GM21447 (cell line): Measurements from ENCODE around the gene PCNP.
"Not testable (repeated sequence)": the region's sequence is repeated elsewhere in the genome, so short reads cannot be mapped to it uniquely, and the experiment has no call there.

Experiments used
- ATAC-seq: cut with Tn5 transposase; IDR thresholded peaks from one replicate; pipeline ENCODE4 v1.9.1; 2021; ENCODE audit not compliant: unreplicated experiment

PCNP gene

DNA sequence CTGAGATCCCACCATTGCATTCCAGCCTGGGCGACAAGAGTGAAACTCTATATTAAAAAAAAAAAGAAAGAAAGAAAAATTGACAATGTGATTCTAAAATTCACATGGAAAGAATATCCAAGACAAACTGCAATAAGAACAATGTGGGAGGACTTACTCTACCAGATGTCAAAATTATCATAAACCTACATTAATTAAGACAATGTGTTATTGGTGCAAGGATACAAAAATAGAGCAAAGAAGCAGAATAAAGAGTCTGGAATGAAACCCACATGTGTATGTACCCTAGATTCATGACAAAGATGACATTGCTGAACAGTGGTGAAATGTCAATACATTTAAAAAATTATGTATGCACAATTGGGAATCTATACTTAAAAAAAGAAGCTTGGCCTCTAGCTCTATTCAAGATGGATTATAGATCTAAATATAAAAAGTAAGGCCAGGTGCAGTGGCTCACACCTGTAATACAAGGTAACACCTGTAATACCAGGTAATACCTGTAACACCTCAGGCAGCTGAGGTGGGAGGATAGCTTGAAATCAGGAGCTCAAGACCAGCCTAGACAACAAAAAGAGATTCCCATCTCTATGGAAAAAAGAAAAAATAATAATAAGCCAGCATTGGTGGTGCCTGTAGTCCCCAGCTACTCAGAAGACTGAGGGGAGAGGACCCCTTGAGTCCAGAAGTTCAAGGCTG, 57.3 kb downstream of the PCNP start:
- ATAC-seq = no peak

DNA sequence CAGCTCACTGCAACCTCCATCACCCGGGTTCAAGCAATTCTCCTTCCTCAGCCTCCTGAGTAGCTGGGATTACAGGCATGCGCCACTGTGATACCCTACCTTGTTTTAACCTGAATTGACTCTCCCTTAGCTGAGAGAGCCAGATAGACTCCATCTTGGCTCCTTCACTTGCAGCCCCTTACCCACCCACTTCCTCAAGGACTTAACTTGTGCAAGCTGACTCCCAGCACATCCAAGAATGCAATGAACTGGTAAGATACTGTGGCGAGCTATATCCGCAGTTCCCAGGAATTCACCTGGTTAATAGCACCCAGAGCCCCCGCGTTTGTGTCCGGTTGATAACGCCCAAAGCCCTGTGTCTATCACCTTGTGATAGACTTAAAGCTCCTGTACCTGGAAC, 58.0 kb downstream of the PCNP start:
- ATAC-seq = not testable (repeated sequence)

DNA sequence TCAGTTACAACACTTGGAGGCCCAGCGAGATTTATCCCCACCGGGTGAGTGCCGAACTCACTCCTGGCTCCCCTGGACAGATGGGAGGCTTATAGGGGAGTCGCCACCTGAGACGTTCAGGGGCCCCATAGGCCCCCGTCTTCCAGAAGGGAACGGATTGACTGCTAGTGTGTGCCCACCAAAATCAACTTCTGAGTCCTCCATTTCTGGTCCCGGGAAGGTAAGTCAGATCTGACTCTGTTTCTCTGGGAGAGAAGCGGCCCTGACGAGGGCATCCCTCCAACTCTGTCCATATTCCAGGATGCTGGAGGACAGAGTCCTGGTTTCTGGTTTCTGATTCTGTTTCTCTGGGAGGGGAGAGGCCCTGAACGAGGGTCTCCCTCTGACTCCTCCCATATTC, 58.6 kb downstream of the PCNP start:
- no peak for ATAC-seq

DNA sequence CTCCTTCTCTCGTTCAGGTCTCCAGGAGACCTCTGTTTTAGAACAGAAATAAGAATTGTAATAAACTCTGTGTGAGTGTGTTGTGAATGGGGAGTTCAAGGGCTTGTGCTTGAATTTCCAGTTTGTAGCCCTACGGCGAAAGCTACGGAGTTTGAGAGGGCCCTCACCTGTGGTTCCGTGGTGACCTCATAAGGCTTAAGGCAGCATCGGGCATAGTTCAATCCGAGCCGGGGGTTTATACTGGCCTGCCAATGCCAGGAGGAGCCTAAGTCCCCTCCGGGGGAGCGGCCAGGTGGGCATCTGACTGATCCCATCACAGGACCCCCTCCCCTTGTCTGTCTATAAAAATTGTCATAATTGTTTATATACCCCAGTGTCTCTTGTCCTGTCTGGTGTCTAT, 59.2 kb downstream of the PCNP start:
- ATAC-seq = no peak

DNA sequence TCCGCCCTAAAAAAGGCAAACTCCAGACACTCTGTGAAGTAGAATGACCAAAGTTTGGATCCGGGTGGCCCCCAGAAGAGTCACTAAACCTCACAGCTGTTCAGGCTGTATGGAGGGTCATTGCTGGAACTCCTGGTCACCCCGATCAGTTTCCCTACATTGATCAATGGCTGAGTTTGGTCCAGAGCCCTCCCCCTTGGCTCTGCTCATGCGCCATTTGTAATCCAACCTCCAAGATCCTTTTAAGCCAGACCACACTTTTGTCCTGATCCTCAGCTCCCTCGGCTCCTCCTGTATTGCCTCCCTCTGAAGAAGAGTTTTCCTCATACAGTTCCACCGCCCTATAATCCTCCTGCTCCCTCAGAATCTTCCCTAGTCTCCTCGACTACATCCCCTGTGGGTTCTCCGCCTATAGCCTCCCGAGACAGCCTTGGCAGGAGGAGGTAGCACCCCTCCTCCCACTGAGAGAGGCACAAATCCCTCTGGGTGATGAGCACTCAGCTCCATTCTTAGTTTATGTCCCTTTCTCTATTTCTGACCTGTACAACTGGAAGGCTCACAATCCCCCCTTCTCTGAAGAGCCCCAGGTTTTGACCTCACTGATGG, 60.7 kb downstream of the PCNP start:
- no peak for ATAC-seq

DNA sequence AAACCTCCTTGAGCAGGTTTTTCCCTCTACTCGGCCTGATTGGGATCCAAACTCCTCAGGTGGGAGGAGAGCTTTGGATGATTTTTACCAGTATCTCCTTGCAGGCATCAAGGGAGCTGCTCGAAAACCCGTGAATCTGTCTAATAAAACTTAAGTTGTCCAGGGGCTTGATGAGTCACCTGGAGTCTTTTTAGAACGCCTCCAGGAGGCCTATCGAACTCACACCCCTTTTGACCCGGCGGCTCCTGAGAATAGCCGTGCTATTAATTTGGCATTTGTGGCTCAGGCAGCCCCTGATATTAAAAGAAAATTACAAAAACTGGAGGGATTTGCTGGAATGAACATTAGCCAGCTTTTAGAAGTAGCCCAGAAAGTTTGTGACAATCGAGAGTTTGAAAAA, 61.4 kb downstream of the PCNP start:
- ATAC-seq = no peak

DNA sequence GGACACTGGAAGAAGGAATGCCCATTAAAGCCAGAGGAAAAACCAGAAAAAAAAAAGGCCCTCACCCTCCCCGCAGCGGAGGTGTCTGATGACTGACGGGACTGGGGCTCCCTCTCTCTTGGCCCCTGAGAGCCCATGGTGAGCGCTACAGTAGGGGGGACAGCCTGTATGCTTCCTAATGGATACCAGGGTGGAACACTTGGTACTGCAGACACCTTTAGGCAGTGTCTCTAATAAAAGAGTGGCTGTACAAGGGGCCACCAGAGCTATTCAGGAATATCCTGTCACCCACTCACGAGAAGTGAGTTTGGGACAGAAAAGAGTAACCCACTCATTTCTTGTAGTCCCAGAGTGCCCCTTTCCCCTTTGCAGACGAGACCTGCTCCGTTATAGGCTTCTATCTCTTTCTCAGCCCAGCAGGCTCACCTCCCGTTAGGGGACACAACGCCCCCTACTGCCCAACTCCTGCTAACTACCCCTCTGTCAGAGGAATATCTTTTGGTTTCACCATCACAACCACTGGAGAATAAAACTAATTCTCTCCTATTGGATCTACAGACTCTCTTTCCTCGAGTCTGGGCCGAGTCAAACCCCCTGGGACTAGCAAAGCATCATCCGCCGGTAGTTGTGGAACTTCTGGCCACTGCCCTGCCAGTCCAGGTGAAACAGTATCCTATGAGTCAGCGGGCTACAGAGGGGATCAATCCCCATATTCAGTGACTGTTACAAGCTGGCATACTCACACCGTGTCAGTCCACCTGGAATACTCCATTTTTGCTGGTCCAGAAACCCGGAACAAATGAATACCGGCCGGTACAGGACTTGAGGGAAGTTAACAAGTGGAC, 62.2 kb downstream of the PCNP start:
- peak; percentile 96 for ATAC-seq

DNA sequence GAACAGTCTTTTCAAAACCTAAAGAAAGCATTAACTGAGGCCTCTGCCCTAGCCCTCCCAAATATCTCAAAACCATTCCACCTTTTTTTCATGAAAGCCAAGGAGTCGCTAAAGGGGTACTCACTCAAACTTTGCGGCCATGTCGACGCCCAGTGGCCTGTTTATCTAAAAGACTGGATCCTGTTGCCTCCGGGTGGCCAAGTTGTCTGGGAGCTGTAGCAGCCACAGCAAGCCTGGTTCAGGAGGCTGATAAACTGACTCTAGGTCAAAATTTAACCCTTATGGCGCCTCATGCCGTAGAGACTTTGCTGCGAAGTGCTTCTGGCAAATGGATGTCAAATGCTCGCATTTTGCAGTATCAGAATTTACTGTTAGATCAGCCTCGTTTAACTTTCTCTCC, 63.5 kb downstream of the PCNP start:
- no peak for ATAC-seq

DNA sequence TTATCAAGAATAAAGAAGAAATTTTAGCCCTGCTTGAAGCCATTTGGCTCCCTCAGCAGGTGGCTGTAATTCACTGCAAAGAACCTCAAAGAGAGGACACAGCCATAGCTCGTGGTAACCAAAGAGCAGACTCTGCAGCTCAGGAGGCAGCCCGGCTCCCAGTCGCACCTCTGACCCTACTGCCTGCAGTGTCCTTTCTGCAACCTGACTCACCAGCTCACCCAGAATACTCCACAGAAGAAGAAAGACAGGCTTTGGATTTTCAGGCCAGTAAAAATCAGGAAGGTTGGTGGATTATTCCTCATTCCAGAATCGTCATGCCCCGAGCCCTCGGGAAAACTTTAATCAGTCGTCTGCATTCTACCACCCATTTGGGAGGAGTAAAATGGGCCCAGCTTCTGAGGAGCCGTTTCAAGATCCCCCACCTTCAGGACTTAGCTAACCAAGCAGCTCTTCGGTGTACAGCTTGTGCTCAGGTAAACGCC, 64.3 kb downstream of the PCNP start:
- no peak for ATAC-seq

DNA sequence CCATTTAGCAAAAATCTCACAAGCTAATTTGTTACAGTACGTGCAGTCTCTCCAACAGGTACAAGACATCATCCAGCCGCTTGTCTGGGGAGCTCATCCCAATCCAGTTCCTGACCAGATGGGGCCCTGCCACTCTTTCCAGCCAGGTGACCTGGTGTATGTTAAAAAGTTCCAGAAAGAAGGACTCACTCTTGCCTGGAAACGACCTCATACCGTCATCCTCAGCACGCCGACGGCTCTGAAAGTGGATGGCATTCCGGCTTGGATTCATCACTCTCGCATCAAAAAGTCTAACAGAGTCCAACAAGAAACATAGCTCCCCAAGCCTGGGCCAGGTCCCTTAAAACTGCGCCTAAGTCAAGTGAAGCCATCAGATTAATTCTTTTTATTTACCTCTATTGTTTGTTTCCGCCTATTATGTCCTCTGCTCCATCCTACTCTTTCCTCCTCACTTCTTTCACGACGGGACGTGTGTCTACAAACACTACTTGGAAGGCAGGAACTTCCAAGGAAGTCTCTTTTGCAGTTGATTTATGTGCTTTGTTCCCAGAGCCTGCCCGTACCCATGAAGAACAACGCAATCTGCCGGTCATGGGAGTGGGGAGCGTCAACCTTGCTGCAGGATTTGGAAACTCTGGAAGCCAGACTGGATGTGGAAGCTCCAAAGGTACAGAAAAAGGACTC, 65.4 kb downstream of the PCNP start:
- no peak for ATAC-seq

DNA sequence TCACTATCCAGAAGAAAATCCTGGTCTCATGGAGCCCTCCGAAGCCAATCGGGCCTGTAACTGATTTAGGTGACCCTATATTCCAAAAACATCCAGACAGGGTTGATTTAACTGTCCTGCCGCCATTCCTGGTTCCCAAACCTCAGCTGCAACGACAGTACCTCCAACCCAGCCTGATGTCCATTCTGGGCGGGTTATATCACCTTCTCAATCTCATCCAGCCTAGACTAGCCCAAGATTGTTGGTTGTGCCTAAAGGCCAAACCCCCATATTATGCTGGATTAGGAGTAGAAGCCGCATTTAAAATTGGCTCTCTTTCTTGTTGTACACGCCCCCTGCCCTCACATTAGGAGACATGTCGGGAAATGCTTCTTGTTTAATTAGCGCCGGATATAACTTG, 66.3 kb downstream of the PCNP start:
- no peak for ATAC-seq

DNA sequence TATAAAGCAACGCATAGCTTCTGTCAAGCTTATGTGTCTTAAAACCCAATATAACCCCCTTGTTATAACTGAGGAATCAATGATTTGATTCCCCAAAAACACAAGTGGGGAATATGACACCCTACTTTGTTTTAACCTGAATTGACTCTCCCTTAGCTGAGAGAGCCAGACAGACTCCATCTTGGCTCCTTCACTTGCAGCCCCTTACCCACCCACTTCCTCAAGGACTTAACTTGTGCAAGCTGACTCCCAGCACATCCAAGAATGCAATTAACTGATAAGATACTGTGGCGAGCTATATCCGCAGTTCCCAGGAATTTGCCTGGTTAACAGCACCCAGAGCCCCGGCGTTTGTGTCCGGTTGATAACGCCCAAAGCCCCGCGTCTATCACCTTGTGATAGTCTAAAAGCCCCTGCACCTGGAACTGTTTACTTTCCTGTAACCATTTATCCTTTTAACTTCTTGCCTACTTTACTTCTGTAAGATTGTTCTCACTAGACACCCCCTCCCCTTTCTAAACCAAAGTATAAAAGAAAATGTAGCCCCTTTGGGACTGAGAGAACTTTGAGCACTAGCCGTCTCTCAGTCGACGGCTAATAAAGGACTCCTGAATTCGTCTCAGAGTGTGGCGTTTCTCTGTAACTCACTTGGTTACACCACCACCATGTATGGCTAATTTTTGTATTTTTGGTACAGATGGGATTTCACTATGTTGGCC, 67.6 kb downstream of the PCNP start:
- ATAC-seq = not testable (repeated sequence)

DNA sequence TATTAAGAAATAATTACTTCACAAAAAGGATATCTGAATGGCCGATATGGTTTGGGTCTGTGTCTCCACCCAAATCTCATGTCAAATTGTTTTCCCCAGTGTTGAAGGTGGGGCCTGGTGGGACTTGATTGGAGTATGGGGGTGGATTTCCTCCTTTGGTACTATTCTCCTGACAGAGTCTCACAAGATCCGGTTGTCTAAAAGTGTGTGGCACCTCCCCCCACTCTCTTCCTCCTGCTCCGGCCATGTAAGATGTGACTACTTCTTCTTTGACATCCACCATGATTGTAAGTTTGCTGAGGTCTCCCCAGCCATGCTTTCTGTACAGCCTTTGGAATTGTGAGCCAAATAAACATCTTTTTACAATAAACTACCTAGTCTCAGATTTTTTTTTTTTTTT, 68.5 kb downstream of the PCNP start:
- ATAC-seq = no peak

DNA sequence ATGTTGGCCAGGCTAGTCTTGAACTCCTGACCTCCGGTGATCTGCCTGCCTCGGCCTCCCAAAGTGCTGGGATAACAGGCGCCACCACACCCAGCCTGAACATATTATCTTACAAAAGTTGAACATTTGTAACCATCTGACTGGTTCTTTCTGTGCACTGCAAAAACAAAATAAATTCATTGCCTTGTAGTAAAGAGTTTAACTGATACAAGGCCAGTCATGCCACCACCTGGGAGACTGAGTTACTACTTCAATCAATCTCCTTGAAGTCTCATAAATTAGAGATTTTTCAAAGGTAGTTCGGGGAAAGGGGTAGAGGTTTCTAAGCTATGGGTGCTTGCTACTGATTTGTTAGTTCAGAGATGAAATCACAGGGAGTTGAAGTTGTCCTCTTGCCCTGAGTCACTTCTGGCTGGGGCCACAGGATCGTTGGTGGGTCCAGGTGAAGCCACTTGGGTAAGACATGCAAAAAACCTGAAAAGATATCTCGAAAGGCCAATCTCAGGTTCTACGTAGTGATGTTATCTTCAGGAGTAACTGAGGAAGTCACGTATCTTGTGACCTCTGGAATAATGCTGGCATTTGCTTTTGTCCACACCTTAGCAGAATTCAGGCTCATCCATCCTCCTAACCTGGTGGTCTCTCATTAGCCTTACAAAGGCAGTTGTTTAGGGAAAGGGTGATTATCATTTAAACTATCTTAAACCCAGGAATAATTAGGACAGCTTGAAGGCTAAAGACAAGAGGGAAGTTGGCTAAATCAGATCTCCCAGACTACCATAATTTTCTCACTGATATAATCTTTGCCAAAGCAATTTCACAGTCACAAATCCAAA, 69.2 kb downstream of the PCNP start:
- no peak for ATAC-seq
